HCT116 (cell line): Measurements from ENCODE around the gene NDUFS5.

Source experiments
- EZH2phosphoT487 ChIP-seq: fragments of 200-600 bp; IDR thresholded peaks from 2 replicates; pipeline ENCODE4 v1.6.1; 2018; ENCODE audit warnings: antibody characterized with exemption, borderline replicate concordance
- POLR2A ChIP-seq: IDR thresholded peaks from 2 replicates; pipeline ENCODE4 v1.7.0; 2011; ENCODE audit warnings: borderline replicate concordance; ENCODE audit not compliant: insufficient read depth, insufficient read length; ENCODE audit errors: extremely low read depth
- RAD21 ChIP-seq: IDR thresholded peaks from 2 replicates; pipeline ENCODE4 v1.6.1; 2012; ENCODE audit warnings: low read depth, mild to moderate bottlenecking
- ZNF274 ChIP-seq: fragments of 200-500 bp; sonication (Bioruptor generic); IDR thresholded peaks from 2 replicates; pipeline ENCODE4 v1.6.1; 2014; ENCODE audit warnings: mild to moderate bottlenecking, low read depth, low read length, inconsistent platforms

GRCh38 chr1:38989979-38990378, 36.2 kb upstream of the NDUFS5 start:
- TF ChIP-seq RAD21 (no peak), POLR2A (no peak), ZNF274 (no peak), EZH2phosphoT487 (no peak)
